ENCODE data around the gene TCAP. TPM values are rescaled to one million over a fixed set of nuclear protein-coding genes. Genes with fewer than 3 reads are reported as not detected.

TCAP gene
- polyA plus RNA-seq, 1 experiment = 0.12 TPM

DNA sequence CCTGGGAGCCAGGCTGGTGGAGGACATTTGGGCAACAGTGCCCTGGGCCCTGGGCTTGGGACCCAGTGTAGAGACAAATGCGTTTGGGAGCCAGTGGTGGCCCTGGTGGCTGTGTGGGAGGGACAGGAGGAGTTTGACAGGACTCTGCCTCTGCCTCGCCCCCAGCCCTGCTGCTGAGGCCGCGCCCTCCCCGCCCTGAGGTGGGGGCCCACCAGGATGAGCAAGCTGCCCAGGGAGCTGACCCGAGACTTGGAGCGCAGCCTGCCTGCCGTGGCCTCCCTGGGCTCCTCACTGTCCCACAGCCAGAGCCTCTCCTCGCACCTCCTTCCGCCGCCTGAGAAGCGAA, 11.9 kb upstream of the TCAP start:
- H3K27me3 ChIP-seq (ENCODE audit: control insufficient read depth, insufficient read depth, low read length) = no peaks in the 10 kb centered on the region
- H3K4me3 ChIP-seq (ENCODE audit: low read depth, low read length) = no peak overlapping the region
- DNase-seq (ENCODE audit: low read depth, low spot score) = no peak
- ChIA-PET POLR2A (no interaction called here), CTCF (interaction anchor here (0.6 to 7.4 kb wide), 12 partner anchors 11 to 137 kb away, joined by 3 to 62 read pairs (median 4); no protein-coding TSS in a partner anchor)
- no peaks in the 10 kb centered on the region for H3K9me3 ChIP-seq (ENCODE audit: control insufficient read depth, insufficient read depth, low read length)
- no peak for TF ChIP-seq CTCF (IDR thresholded peaks at IDR 0.05; ENCODE audit: low read depth, low read length)
- no peak overlapping the region for H3K27ac ChIP-seq (ENCODE audit: low read depth, low read length)

- TF ChIP-seq CTCF (IDR thresholded peaks at IDR 0.05; ENCODE audit: low read depth, low read length) = peak; percentile 82
- H3K4me3 ChIP-seq (ENCODE audit: low read depth, low read length) = no peak overlapping the region
- CTCF ChIA-PET = interaction anchor here (0.6 to 7.4 kb wide), 17 partner anchors 8 to 137 kb away, joined by 3 to 62 read pairs (median 4); partner anchors contain the start of gene PGAP3
- DNase-seq (ENCODE audit: low read depth, low spot score) = no peak
- POLR2A ChIA-PET = no interaction called here
- no peaks in the 10 kb centered on the region for H3K9me3 ChIP-seq (ENCODE audit: control insufficient read depth, insufficient read depth, low read length)
- H3K27ac ChIP-seq (ENCODE audit: low read depth, low read length) = no peak overlapping the region
- H3K27me3 ChIP-seq (ENCODE audit: control insufficient read depth, insufficient read depth, low read length) = no peaks in the 10 kb centered on the region
Measured at GRCh38 chr17:39653662-39654331, 11.4 kb upstream of the TCAP start.

- no peak overlapping the region for H3K27ac ChIP-seq (ENCODE audit: low read depth, low read length)
- ChIA-PET CTCF (interaction anchor here (0.7 to 7.4 kb wide), 9 partner anchors 9 to 79 kb away, joined by 3 to 62 read pairs (median 8); no protein-coding TSS in a partner anchor), POLR2A (interaction anchor here (0.8 kb wide), 1 partner anchor 9 kb away, joined by 3 read pairs; no protein-coding TSS in a partner anchor)
- H3K9me3 ChIP-seq (ENCODE audit: control insufficient read depth, insufficient read depth, low read length) = no peaks in the 10 kb centered on the region
- no peaks in the 10 kb centered on the region for H3K27me3 ChIP-seq (ENCODE audit: control insufficient read depth, insufficient read depth, low read length)
- no peak overlapping the region for H3K4me3 ChIP-seq (ENCODE audit: low read depth, low read length)
- no peak for DNase-seq (ENCODE audit: low read depth, low spot score)
- TF ChIP-seq CTCF (IDR thresholded peaks at IDR 0.05; ENCODE audit: low read depth, low read length) = no peak
Measured at GRCh38 chr17:39655105-39655504, 10.0 kb upstream of the TCAP start.

DNA sequence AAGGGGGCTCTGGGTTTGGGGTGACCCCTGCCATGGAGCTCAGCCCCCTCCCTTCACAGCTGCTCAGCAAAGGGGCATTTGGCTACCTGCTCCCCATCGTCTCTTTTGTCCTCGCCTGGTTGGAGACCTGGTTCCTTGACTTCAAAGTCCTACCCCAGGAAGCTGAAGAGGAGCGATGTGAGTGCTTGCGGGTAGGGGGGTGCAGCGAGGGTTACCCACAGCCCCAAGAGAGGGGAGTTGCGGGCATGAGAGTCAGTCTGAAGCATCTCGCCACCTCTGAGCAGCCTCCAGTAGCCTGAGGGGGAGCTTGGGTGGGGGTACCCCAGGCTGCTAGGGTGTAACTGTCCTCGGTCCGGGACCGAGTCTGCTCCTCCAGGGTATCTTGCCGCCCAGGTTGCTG, 6.8 kb upstream of the TCAP start:
- Histone ChIP-seq H3K4me3 (ENCODE audit: low read depth, low read length) (no peak overlapping the region), H3K9me3 (ENCODE audit: control insufficient read depth, insufficient read depth, low read length) (no peaks in the 10 kb centered on the region; the same call in 1 of the 2 replicates), H3K27me3 (ENCODE audit: control insufficient read depth, insufficient read depth, low read length) (no peaks in the 10 kb centered on the region), H3K27ac (ENCODE audit: low read depth, low read length) (no peak overlapping the region)
- ChIA-PET POLR2A (no interaction called here), CTCF (no interaction called here)
- no peak for DNase-seq (ENCODE audit: low read depth, low spot score)
- TF ChIP-seq CTCF (IDR thresholded peaks at IDR 0.05; ENCODE audit: low read depth, low read length) = no peak

DNA sequence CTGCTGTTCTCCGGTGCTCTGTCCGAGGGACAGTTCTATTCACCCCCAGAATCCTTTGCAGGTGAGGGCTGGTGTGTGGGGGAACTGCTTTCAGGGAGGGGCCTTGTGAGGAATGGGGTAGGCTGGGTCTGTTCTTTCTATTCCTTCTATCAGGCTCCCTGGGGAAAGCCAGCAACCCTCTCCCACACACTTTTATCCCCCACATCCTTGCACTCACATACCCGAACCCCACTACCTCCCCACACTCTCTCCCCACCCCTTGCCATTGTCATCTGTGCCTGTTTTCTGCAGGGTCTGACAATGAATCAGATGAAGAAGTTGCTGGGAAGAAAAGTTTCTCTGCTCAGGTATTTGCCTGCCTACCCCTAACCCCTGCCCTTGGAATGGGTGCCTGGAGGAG, 6.4 kb upstream of the TCAP start:
- Histone ChIP-seq H3K27ac (ENCODE audit: low read depth, low read length) (no peak overlapping the region), H3K9me3 (ENCODE audit: control insufficient read depth, insufficient read depth, low read length) (no peaks in the 10 kb centered on the region; the same call in 1 of the 2 replicates), H3K4me3 (ENCODE audit: low read depth, low read length) (no peak overlapping the region), H3K27me3 (ENCODE audit: control insufficient read depth, insufficient read depth, low read length) (no peaks in the 10 kb centered on the region)
- DNase-seq (ENCODE audit: low read depth, low spot score) = no peak
- ChIA-PET POLR2A (no interaction called here), CTCF (no interaction called here)
- TF ChIP-seq CTCF (IDR thresholded peaks at IDR 0.05; ENCODE audit: low read depth, low read length) = no peak
